ENCODE measurements around the gene NDUFAF7. TPM values are rescaled to one million over a fixed set of nuclear protein-coding genes. Genes with fewer than 3 reads are reported as not detected.
"Not testable (repeated sequence)": the region's sequence is repeated elsewhere in the genome, so short reads cannot be mapped to it uniquely, and the experiment has no call there.

Gene NDUFAF7
- total RNA-seq, 1 donor from 2014 or later: 13.0 TPM

GRCh38 chr2:37282746-37283145, 51.3 kb downstream of the NDUFAF7 start:
- no peak for DNase-seq

- no peak for DNase-seq
Measured at GRCh38 chr2:37283207-37283606, 51.7 kb downstream of the NDUFAF7 start.

- peak; percentile 16 for DNase-seq
Measured at GRCh38 chr2:37284381-37284780, 52.9 kb downstream of the NDUFAF7 start.

GRCh38 chr2:37287966-37288365, 56.5 kb downstream of the NDUFAF7 start:
- no peak for DNase-seq

- DNase-seq: no peak
Measured at GRCh38 chr2:37291680-37292079, 60.2 kb downstream of the NDUFAF7 start.

GRCh38 chr2:37294858-37295257, 63.4 kb downstream of the NDUFAF7 start:
- DNase-seq: not testable (repeated sequence)

GRCh38 chr2:37295469-37296073, 64.1 kb downstream of the NDUFAF7 start:
- no peak for DNase-seq

GRCh38 chr2:37297632-37298031, 66.2 kb downstream of the NDUFAF7 start:
- no peak for DNase-seq

Other genes with a start within 250 kb of the NDUFAF7 start
- 41.1 TPM for gene HEATR5B, start 147.3 kb upstream of the NDUFAF7 start, total RNA-seq
- gene GPATCH11, start 147.1 kb upstream of the NDUFAF7 start, total RNA-seq: 8.3 TPM
- gene EIF2AK2, start 74.7 kb upstream of the NDUFAF7 start, total RNA-seq: 31.6 TPM
- gene SULT6B1, start 43.0 kb upstream of the NDUFAF7 start, total RNA-seq: not detected
- 18.8 TPM for gene CEBPZOS, start 35.2 kb upstream of the NDUFAF7 start, total RNA-seq
- 50.3 TPM for gene CEBPZ, start 62 bp upstream of the NDUFAF7 start, total RNA-seq
- gene PRKD3, start 93.2 kb downstream of the NDUFAF7 start, total RNA-seq: 68.1 TPM
- 33.8 TPM for gene QPCT, start 113.0 kb downstream of the NDUFAF7 start, total RNA-seq

All from skin of body (tissue), 2 donors.